ENCODE data around the gene MED20. TPM values are rescaled to one million over a fixed set of nuclear protein-coding genes. Genes with fewer than 3 reads are reported as not detected.

The MED20 gene
- total RNA-seq, 1 donor from 2014 or later, result 24.3 TPM

DNA sequence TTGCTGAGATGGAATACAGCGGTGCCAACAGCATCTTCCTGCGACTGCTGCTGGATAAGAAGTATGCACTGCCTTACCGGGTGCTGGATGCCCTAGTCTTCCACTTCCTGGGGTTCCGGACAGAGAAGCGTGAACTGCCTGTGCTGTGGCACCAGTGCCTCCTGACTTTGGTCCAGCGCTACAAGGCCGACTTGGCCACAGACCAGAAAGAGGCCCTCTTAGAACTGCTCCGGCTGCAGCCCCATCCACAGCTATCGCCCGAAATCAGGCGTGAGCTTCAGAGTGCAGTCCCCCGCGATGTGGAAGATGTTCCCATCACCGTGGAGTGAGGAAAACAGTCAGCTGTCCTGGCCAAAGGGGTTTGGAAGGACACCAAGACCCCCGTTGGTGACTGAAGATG is 11.4 kb upstream of the MED20 start:
- Mint-ChIP-seq H3K27me3 (ENCODE audit: unreplicated experiment) (no peaks in the 10 kb centered on the region), H3K4me3 (ENCODE audit: unreplicated experiment) (no peak overlapping the region), H3K4me1 (ENCODE audit: unreplicated experiment) (peaks cover 6% of the 10 kb centered on the region), H3K27ac (ENCODE audit: unreplicated experiment) (no peak overlapping the region), H3K9me3 (ENCODE audit: unreplicated experiment) (no peaks in the 10 kb centered on the region), H3K36me3 (ENCODE audit: unreplicated experiment) (peaks cover 43% of the 10 kb centered on the region)
- DNase-seq (ENCODE audit: extremely low spot score, unreplicated experiment), result no peak
- TF ChIP-seq, protein P1, sequence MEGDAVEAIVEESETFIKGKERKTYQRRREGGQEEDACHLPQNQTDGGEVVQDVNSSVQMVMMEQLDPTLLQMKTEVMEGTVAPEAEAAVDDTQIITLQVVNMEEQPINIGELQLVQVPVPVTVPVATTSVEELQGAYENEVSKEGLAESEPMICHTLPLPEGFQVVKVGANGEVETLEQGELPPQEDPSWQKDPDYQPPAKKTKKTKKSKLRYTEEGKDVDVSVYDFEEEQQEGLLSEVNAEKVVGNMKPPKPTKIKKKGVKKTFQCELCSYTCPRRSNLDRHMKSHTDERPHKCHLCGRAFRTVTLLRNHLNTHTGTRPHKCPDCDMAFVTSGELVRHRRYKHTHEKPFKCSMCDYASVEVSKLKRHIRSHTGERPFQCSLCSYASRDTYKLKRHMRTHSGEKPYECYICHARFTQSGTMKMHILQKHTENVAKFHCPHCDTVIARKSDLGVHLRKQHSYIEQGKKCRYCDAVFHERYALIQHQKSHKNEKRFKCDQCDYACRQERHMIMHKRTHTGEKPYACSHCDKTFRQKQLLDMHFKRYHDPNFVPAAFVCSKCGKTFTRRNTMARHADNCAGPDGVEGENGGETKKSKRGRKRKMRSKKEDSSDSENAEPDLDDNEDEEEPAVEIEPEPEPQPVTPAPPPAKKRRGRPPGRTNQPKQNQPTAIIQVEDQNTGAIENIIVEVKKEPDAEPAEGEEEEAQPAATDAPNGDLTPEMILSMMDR (IDR thresholded peaks at IDR 0.05), result no peak

DNA sequence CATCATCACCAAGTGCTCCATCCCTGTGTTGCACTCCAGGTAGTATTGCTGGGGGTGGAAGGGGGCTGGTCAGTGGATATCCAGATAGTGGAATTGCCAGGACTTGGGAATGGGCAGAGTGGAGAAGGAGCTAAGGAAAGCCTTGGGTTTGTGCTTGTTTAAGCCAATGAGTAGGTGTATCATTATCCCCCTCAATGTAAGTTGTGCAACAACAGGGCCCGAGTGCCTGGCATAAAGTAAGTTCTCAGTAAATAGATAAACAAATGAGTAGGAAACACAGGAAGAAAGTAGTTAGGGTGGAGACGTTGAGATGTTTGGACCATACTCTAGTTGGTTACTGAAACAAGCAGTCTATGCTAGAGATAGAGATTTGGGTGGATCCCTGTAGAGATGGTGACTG is 10.9 kb upstream of the MED20 start:
- DNase-seq (ENCODE audit: extremely low spot score, unreplicated experiment), result no peak
- no peak overlapping the region for H3K4me3 Mint-ChIP-seq (ENCODE audit: unreplicated experiment)
- peaks cover 43% of the 10 kb centered on the region for H3K36me3 Mint-ChIP-seq (ENCODE audit: unreplicated experiment)
- peaks cover 6% of the 10 kb centered on the region for H3K4me1 Mint-ChIP-seq (ENCODE audit: unreplicated experiment)
- no peaks in the 10 kb centered on the region for H3K27me3 Mint-ChIP-seq (ENCODE audit: unreplicated experiment)
- no peak overlapping the region for H3K27ac Mint-ChIP-seq (ENCODE audit: unreplicated experiment)
- H3K9me3 Mint-ChIP-seq (ENCODE audit: unreplicated experiment), result no peaks in the 10 kb centered on the region
- TF ChIP-seq, protein P1 (IDR thresholded peaks at IDR 0.05), result no peak

DNA sequence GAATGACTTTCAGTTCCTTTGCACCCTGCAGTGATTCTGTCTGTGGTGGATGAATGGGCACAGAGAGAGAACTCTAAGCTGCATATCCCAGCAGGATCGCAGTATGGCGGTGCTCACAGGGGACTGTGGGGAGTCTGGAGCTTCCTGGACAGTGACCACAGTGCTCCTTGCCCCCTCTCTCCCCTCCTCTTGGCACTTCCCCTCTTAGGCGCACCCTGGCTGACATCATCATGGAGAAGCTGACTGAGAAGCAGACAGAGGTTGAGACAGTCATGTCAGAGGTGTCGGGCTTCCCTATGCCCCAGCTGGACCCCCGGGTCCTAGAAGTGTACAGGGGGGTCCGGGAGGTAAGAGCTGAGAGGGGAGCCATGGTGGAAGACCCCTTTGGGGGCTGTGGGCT is 9.0 kb upstream of the MED20 start:
- TF ChIP-seq, protein P1 (IDR thresholded peaks at IDR 0.05), result no peak
- Mint-ChIP-seq H3K4me1 (ENCODE audit: unreplicated experiment) (no peaks in the 10 kb centered on the region), H3K27me3 (ENCODE audit: unreplicated experiment) (no peaks in the 10 kb centered on the region), H3K9me3 (ENCODE audit: unreplicated experiment) (no peaks in the 10 kb centered on the region), H3K36me3 (ENCODE audit: unreplicated experiment) (peaks cover 43% of the 10 kb centered on the region), H3K27ac (ENCODE audit: unreplicated experiment) (no peak overlapping the region), H3K4me3 (ENCODE audit: unreplicated experiment) (no peak overlapping the region)
- DNase-seq (ENCODE audit: extremely low spot score, unreplicated experiment), result no peak

DNA sequence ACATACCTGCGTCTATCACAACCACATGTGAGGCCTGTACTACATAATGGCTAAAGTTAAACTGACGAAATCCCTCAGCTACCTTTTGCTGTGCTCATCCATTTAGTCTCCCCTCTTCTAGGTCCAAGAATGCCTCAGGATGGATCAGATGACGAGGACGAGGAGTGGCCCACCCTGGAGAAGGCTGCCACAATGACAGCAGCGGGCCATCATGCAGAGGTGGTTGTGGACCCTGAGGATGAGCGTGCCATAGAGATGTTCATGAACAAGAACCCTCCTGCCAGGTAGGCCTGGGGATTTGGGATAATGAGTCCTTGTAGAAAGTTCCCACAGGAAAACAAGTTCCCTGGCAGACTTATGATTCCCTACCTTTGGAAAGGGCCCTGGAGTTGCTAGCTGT is 6.3 kb upstream of the MED20 start:
- Mint-ChIP-seq H3K27ac (ENCODE audit: unreplicated experiment) (no peak overlapping the region), H3K4me3 (ENCODE audit: unreplicated experiment) (no peak overlapping the region), H3K9me3 (ENCODE audit: unreplicated experiment) (no peaks in the 10 kb centered on the region), H3K27me3 (ENCODE audit: unreplicated experiment) (no peaks in the 10 kb centered on the region), H3K4me1 (ENCODE audit: unreplicated experiment) (peaks cover 21% of the 10 kb centered on the region), H3K36me3 (ENCODE audit: unreplicated experiment) (peaks cover 37% of the 10 kb centered on the region)
- no peak for DNase-seq (ENCODE audit: extremely low spot score, unreplicated experiment)
- TF ChIP-seq, protein P1 (IDR thresholded peaks at IDR 0.05), result no peak

DNA sequence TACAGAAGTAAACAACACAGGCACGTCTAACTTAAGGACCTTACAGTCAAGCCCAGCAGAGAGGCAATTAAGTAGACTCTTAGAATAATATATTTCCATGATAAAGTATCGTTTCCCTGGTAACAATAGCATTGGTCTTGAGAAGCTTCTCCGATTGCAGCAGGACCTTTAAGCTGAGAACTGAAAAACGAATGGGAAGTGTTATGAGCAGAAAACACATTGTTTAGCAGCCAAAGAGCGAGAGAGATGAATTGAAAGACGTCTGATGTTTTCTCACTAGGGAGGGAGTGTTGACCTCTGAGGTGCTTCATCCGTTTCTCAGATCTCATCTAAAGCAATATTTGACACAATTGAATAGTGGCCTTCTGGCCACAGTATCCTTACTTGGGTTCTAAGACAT is 1.2 kb upstream of the MED20 start:
- TF ChIP-seq, protein P1 (IDR thresholded peaks at IDR 0.05), result no peak
- peaks cover 11% of the 10 kb centered on the region for H3K36me3 Mint-ChIP-seq (ENCODE audit: unreplicated experiment)
- no peaks in the 10 kb centered on the region for H3K9me3 Mint-ChIP-seq (ENCODE audit: unreplicated experiment)
- no peak for DNase-seq (ENCODE audit: extremely low spot score, unreplicated experiment)
- H3K4me3 Mint-ChIP-seq (ENCODE audit: unreplicated experiment), result peak overlapping the region; percentile 100
- H3K27ac Mint-ChIP-seq (ENCODE audit: unreplicated experiment), result peak overlapping the region; percentile 100
- peaks cover 51% of the 10 kb centered on the region for H3K4me1 Mint-ChIP-seq (ENCODE audit: unreplicated experiment)
- H3K27me3 Mint-ChIP-seq (ENCODE audit: unreplicated experiment), result no peaks in the 10 kb centered on the region

Measured in osteocyte (in vitro differentiated cells).